Measurements from ENCODE around the gene TFDP2.

The TFDP2 gene

GRCh38 chr3:141915766-141916165 lies 233.6 kb downstream of the TFDP2 start:
- H3K9me3 ChIP-seq (ENCODE audit: insufficient read depth, low read depth, low read length): no peaks in the 10 kb centered on the region
- H3F3A ChIP-seq (ENCODE audit: low read depth): no peaks in the 10 kb centered on the region
- H3K27me3 ChIP-seq (ENCODE audit: insufficient read depth, low read length, poor library complexity, severe bottlenecking): no peaks in the 10 kb centered on the region
- H3K9me2 ChIP-seq (replicated peaks; ENCODE audit: low read depth, low read length): no peaks in the 10 kb centered on the region
- H3K79me2 ChIP-seq (ENCODE audit: insufficient read depth, low read length): no peaks in the 10 kb centered on the region
- H4K20me1 ChIP-seq (ENCODE audit: insufficient read depth, low read length, poor library complexity, severe bottlenecking): no peaks in the 10 kb centered on the region
- no peak overlapping the region for H3K4me2 ChIP-seq (ENCODE audit: low read depth, low read length, poor library complexity, severe bottlenecking)
- H2AFZ ChIP-seq (ENCODE audit: low read length): no peak overlapping the region
- TF ChIP-seq CTCF (conservative IDR thresholded peaks at IDR 0.05; ENCODE audit: low read length): no peak
- no peak for TF ChIP-seq EZH2phosphoT487 (IDR thresholded peaks at IDR 0.05; ENCODE audit: borderline replicate concordance)
- peaks cover 68% of the 10 kb centered on the region; the same call in 1 of the 2 replicates for H3K36me3 ChIP-seq (ENCODE audit: insufficient read depth, low read length)
- no peak overlapping the region for H3K4me3 ChIP-seq (ENCODE audit: low read length, poor library complexity, severe bottlenecking)
- H3K9ac ChIP-seq (ENCODE audit: low read depth, low read length, poor library complexity, severe bottlenecking): no peak overlapping the region
- H3K4me1 ChIP-seq (ENCODE audit: insufficient read depth, low read length, poor library complexity, severe bottlenecking): no peaks in the 10 kb centered on the region

- no peaks in the 10 kb centered on the region for H4K20me1 ChIP-seq (ENCODE audit: insufficient read depth, low read length, poor library complexity, severe bottlenecking)
- no peak overlapping the region for H3K4me3 ChIP-seq (ENCODE audit: low read length, poor library complexity, severe bottlenecking)
- H3F3A ChIP-seq (ENCODE audit: low read depth): no peaks in the 10 kb centered on the region
- H3K79me2 ChIP-seq (ENCODE audit: insufficient read depth, low read length): no peaks in the 10 kb centered on the region
- no peaks in the 10 kb centered on the region for H3K9me2 ChIP-seq (replicated peaks; ENCODE audit: low read depth, low read length)
- H3K4me1 ChIP-seq (ENCODE audit: insufficient read depth, low read length, poor library complexity, severe bottlenecking): no peaks in the 10 kb centered on the region
- TF ChIP-seq EZH2phosphoT487 (IDR thresholded peaks at IDR 0.05; ENCODE audit: borderline replicate concordance) (no peak), CTCF (conservative IDR thresholded peaks at IDR 0.05; ENCODE audit: low read length) (no peak)
- no peak overlapping the region for H3K4me2 ChIP-seq (ENCODE audit: low read depth, low read length, poor library complexity, severe bottlenecking)
- H3K27me3 ChIP-seq (ENCODE audit: insufficient read depth, low read length, poor library complexity, severe bottlenecking): no peaks in the 10 kb centered on the region
- H3K9me3 ChIP-seq (ENCODE audit: insufficient read depth, low read depth, low read length): no peaks in the 10 kb centered on the region
- no peak overlapping the region for H3K9ac ChIP-seq (ENCODE audit: low read depth, low read length, poor library complexity, severe bottlenecking)
- H3K36me3 ChIP-seq (ENCODE audit: insufficient read depth, low read length): peaks cover 65% of the 10 kb centered on the region; the same call in 1 of the 2 replicates
- no peak overlapping the region for H2AFZ ChIP-seq (ENCODE audit: low read length)
Measured at GRCh38 chr3:141915016-141915415, 234.3 kb downstream of the TFDP2 start.

- Histone ChIP-seq H3K4me1 (ENCODE audit: insufficient read depth, low read length, poor library complexity, severe bottlenecking) (no peaks in the 10 kb centered on the region), H3K36me3 (ENCODE audit: insufficient read depth, low read length) (peaks cover 67% of the 10 kb centered on the region; the same call in 1 of the 2 replicates)
Measured at GRCh38 chr3:141914311-141914710, 235.0 kb downstream of the TFDP2 start.

More at GRCh38 chr3:141914311-141914710, 235.0 kb downstream of the TFDP2 start:
- Histone ChIP-seq H3K79me2 (ENCODE audit: insufficient read depth, low read length) (no peaks in the 10 kb centered on the region), H3K9ac (ENCODE audit: low read depth, low read length, poor library complexity, severe bottlenecking) (no peak overlapping the region), H3K4me3 (ENCODE audit: low read length, poor library complexity, severe bottlenecking) (no peak overlapping the region), H4K20me1 (ENCODE audit: insufficient read depth, low read length, poor library complexity, severe bottlenecking) (no peaks in the 10 kb centered on the region), H3K9me2 (replicated peaks; ENCODE audit: low read depth, low read length) (no peaks in the 10 kb centered on the region), H2AFZ (ENCODE audit: low read length) (no peak overlapping the region), H3K9me3 (ENCODE audit: insufficient read depth, low read depth, low read length) (no peaks in the 10 kb centered on the region), H3K4me2 (ENCODE audit: low read depth, low read length, poor library complexity, severe bottlenecking) (no peak overlapping the region), H3K27me3 (ENCODE audit: insufficient read depth, low read length, poor library complexity, severe bottlenecking) (no peaks in the 10 kb centered on the region), H3F3A (ENCODE audit: low read depth) (no peaks in the 10 kb centered on the region)
- no peak for TF ChIP-seq EZH2phosphoT487 (IDR thresholded peaks at IDR 0.05; ENCODE audit: borderline replicate concordance)
- no peak for TF ChIP-seq CTCF (conservative IDR thresholded peaks at IDR 0.05; ENCODE audit: low read length)

Measured in Loucy (cell line).